Activated naive CD8-positive, alpha-beta T cell treated with anti-CD3 and anti-CD28 coated beads, Interleukin-2, amount 50 U/mL, for 24 hours (primary cell): ENCODE measurements around the gene PABPN1L.

ENCODE experiments used
- ATAC-seq: fragments of 150-1000 bp; cut with Tn5 transposase; one replicate; pipeline ENCODE4 v1.10.0; 2021
- DNase-seq: peaks from one replicate; pipeline ENCODE4 v3.0.0; 2021
- H3K27ac Mint-ChIP-seq: one replicate; pipeline ENCODE4 v1.8.0; 2021; ENCODE audit warnings: mild to moderate bottlenecking, mixed read lengths
- H3K27me3 Mint-ChIP-seq: one replicate; pipeline ENCODE4 v1.8.0; 2021; ENCODE audit warnings: mixed read lengths
- H3K36me3 Mint-ChIP-seq: one replicate; pipeline ENCODE4 v1.8.0; 2021; ENCODE audit warnings: low read depth, mixed read lengths
- H3K4me1 Mint-ChIP-seq: one replicate; pipeline ENCODE4 v1.8.0; 2021; ENCODE audit warnings: mixed read lengths
- H3K4me3 Mint-ChIP-seq: one replicate; pipeline ENCODE4 v1.8.0; 2021; ENCODE audit warnings: mild to moderate bottlenecking, moderate library complexity, mixed read lengths
- H3K9me3 Mint-ChIP-seq: one replicate; pipeline ENCODE4 v1.8.0; 2021; ENCODE audit warnings: mixed read lengths

Gene PABPN1L

GRCh38 chr16:88866151-88866920, at the start of gene PABPN1L:
TSS of gene PABPN1L (minus strand) at chr16:88866660. CDS start at chr16:88866606, 54 bp downstream.
- H3K9me3 Mint-ChIP-seq: no peaks in the 10 kb centered on the region
- peaks cover 14% of the 10 kb centered on the region for H3K27me3 Mint-ChIP-seq
- H3K4me1 Mint-ChIP-seq: peaks cover 5% of the 10 kb centered on the region
- DNase-seq (no peak), ATAC-seq (no peak)
- no peaks in the 10 kb centered on the region for H3K36me3 Mint-ChIP-seq
- H3K27ac Mint-ChIP-seq: no peak within 1 kb of the TSS
- H3K4me3 Mint-ChIP-seq: no peak within 1 kb of the TSS

GRCh38 chr16:88915639-88916327, 49.3 kb upstream of the PABPN1L start:
- H3K9me3 Mint-ChIP-seq: no peaks in the 10 kb centered on the region
- ATAC-seq (no peak), DNase-seq (no peak)
- H3K4me3 Mint-ChIP-seq: no peak overlapping the region
- no peaks in the 10 kb centered on the region for H3K36me3 Mint-ChIP-seq
- H3K27me3 Mint-ChIP-seq: no peaks in the 10 kb centered on the region
- H3K27ac Mint-ChIP-seq: no peak overlapping the region
- H3K4me1 Mint-ChIP-seq: peaks cover 1% of the 10 kb centered on the region

GRCh38 chr16:88914750-88915368, 48.4 kb upstream of the PABPN1L start:
- DNase-seq (no peak), ATAC-seq (no peak)
- H3K4me1 Mint-ChIP-seq: no peaks in the 10 kb centered on the region
- H3K27ac Mint-ChIP-seq: no peak overlapping the region
- no peaks in the 10 kb centered on the region for H3K36me3 Mint-ChIP-seq
- no peak overlapping the region for H3K4me3 Mint-ChIP-seq
- H3K27me3 Mint-ChIP-seq: no peaks in the 10 kb centered on the region
- H3K9me3 Mint-ChIP-seq: no peaks in the 10 kb centered on the region

- Mint-ChIP-seq H3K27ac (no peak overlapping the region), H3K4me3 (no peak overlapping the region), H3K36me3 (no peaks in the 10 kb centered on the region), H3K27me3 (no peaks in the 10 kb centered on the region), H3K4me1 (no peaks in the 10 kb centered on the region), H3K9me3 (no peaks in the 10 kb centered on the region)
- ATAC-seq (no peak), DNase-seq (no peak)
These were observed 47.4 kb upstream of the PABPN1L start for GRCh38 chr16:88913870-88914269.

GRCh38 chr16:88913001-88913612, 46.6 kb upstream of the PABPN1L start:
- Mint-ChIP-seq H3K27ac (no peak overlapping the region), H3K27me3 (no peaks in the 10 kb centered on the region), H3K9me3 (no peaks in the 10 kb centered on the region), H3K4me1 (no peaks in the 10 kb centered on the region), H3K36me3 (no peaks in the 10 kb centered on the region), H3K4me3 (no peak overlapping the region)
- DNase-seq (no peak), ATAC-seq (no peak)

- no peaks in the 10 kb centered on the region for H3K4me1 Mint-ChIP-seq
- H3K27me3 Mint-ChIP-seq: no peaks in the 10 kb centered on the region
- no peak overlapping the region for H3K27ac Mint-ChIP-seq
- ATAC-seq: no peak
- no peaks in the 10 kb centered on the region for H3K9me3 Mint-ChIP-seq
- H3K4me3 Mint-ChIP-seq: no peak overlapping the region
- no peaks in the 10 kb centered on the region for H3K36me3 Mint-ChIP-seq
- DNase-seq: no peak
These were observed 46.1 kb upstream of the PABPN1L start for GRCh38 chr16:88912556-88912955.

GRCh38 chr16:88911946-88912310, 45.5 kb upstream of the PABPN1L start:
- no peak for DNase-seq
- Mint-ChIP-seq H3K4me1 (no peaks in the 10 kb centered on the region), H3K27me3 (no peaks in the 10 kb centered on the region), H3K9me3 (no peaks in the 10 kb centered on the region), H3K4me3 (no peak overlapping the region), H3K27ac (no peak overlapping the region), H3K36me3 (no peaks in the 10 kb centered on the region)
- ATAC-seq: no peak

- DNase-seq (no peak), ATAC-seq (no peak)
- Mint-ChIP-seq H3K4me1 (no peaks in the 10 kb centered on the region), H3K27me3 (no peaks in the 10 kb centered on the region), H3K27ac (no peak overlapping the region), H3K9me3 (no peaks in the 10 kb centered on the region), H3K4me3 (no peak overlapping the region), H3K36me3 (no peaks in the 10 kb centered on the region)
These were observed 44.9 kb upstream of the PABPN1L start for GRCh38 chr16:88911136-88911945.

GRCh38 chr16:88910284-88911135, 44.0 kb upstream of the PABPN1L start:
- Mint-ChIP-seq H3K9me3 (no peaks in the 10 kb centered on the region), H3K4me3 (no peak overlapping the region), H3K4me1 (no peaks in the 10 kb centered on the region), H3K27ac (no peak overlapping the region), H3K27me3 (no peaks in the 10 kb centered on the region), H3K36me3 (no peaks in the 10 kb centered on the region)
- no peak for ATAC-seq
- DNase-seq: no peak

- Mint-ChIP-seq H3K4me3 (no peak overlapping the region), H3K9me3 (no peaks in the 10 kb centered on the region), H3K36me3 (no peaks in the 10 kb centered on the region), H3K4me1 (no peaks in the 10 kb centered on the region), H3K27me3 (no peaks in the 10 kb centered on the region), H3K27ac (no peak overlapping the region)
- DNase-seq (no peak), ATAC-seq (no peak)
These were observed 43.2 kb upstream of the PABPN1L start for GRCh38 chr16:88909431-88910210.

- Mint-ChIP-seq H3K9me3 (no peaks in the 10 kb centered on the region), H3K4me1 (no peaks in the 10 kb centered on the region), H3K4me3 (no peak overlapping the region), H3K27ac (no peak overlapping the region), H3K36me3 (no peaks in the 10 kb centered on the region), H3K27me3 (no peaks in the 10 kb centered on the region)
- ATAC-seq: no peak
- DNase-seq: no peak
These were observed 41.8 kb upstream of the PABPN1L start for GRCh38 chr16:88908307-88908706.

- Mint-ChIP-seq H3K9me3 (no peaks in the 10 kb centered on the region), H3K4me1 (no peaks in the 10 kb centered on the region), H3K27ac (no peak overlapping the region), H3K4me3 (no peak overlapping the region), H3K27me3 (no peaks in the 10 kb centered on the region), H3K36me3 (no peaks in the 10 kb centered on the region)
- ATAC-seq: no peak
- DNase-seq: no peak
These were observed 41.3 kb upstream of the PABPN1L start for GRCh38 chr16:88907768-88908167.

GRCh38 chr16:88906535-88907105, 40.2 kb upstream of the PABPN1L start:
- no peak for DNase-seq
- Mint-ChIP-seq H3K4me1 (no peaks in the 10 kb centered on the region), H3K9me3 (no peaks in the 10 kb centered on the region), H3K36me3 (no peaks in the 10 kb centered on the region), H3K27ac (no peak overlapping the region), H3K4me3 (no peak overlapping the region), H3K27me3 (no peaks in the 10 kb centered on the region)
- ATAC-seq: no peak
